ENCODE data around the gene MUL1.

The MUL1 gene

GRCh38 chr1:20484519-20485462, 23.2 kb downstream of the MUL1 start:
- Mint-ChIP-seq H3K27ac (no peak overlapping the region), H3K4me3 (peak overlapping the region; percentile 53), H3K4me1 (ENCODE audit: low read depth) (peaks cover 4% of the 10 kb centered on the region), H3K27me3 (ENCODE audit: low read depth) (peaks cover 85% of the 10 kb centered on the region), H3K9me3 (no peaks in the 10 kb centered on the region), H3K36me3 (ENCODE audit: low read depth) (no peaks in the 10 kb centered on the region)

- Mint-ChIP-seq H3K36me3 (ENCODE audit: low read depth) (no peaks in the 10 kb centered on the region), H3K27ac (no peak overlapping the region), H3K4me3 (peak overlapping the region; percentile 53), H3K27me3 (ENCODE audit: low read depth) (peaks cover 85% of the 10 kb centered on the region), H3K4me1 (ENCODE audit: low read depth) (peaks cover 4% of the 10 kb centered on the region), H3K9me3 (no peaks in the 10 kb centered on the region)
These were observed 24.0 kb downstream of the MUL1 start for GRCh38 chr1:20483833-20484518.

GRCh38 chr1:20483098-20483832, 24.7 kb downstream of the MUL1 start:
- Mint-ChIP-seq H3K9me3 (no peaks in the 10 kb centered on the region), H3K4me3 (peak overlapping the region; percentile 62)

GRCh38 chr1:20481643-20482498, 26.1 kb downstream of the MUL1 start:
- H3K4me1 Mint-ChIP-seq (ENCODE audit: low read depth), result peaks cover 4% of the 10 kb centered on the region
- H3K27ac Mint-ChIP-seq, result no peak overlapping the region
- no peaks in the 10 kb centered on the region for H3K36me3 Mint-ChIP-seq (ENCODE audit: low read depth)
- H3K4me3 Mint-ChIP-seq, result no peak overlapping the region
- H3K9me3 Mint-ChIP-seq, result no peaks in the 10 kb centered on the region
- H3K27me3 Mint-ChIP-seq (ENCODE audit: low read depth), result peaks cover 82% of the 10 kb centered on the region

More at GRCh38 chr1:20483098-20483832, 24.7 kb downstream of the MUL1 start:
- Mint-ChIP-seq H3K4me1 (ENCODE audit: low read depth) (peaks cover 4% of the 10 kb centered on the region), H3K27ac (peak overlapping the region; percentile 23), H3K36me3 (ENCODE audit: low read depth) (no peaks in the 10 kb centered on the region), H3K27me3 (ENCODE audit: low read depth) (peaks cover 82% of the 10 kb centered on the region)

- H3K9me3 Mint-ChIP-seq, result no peaks in the 10 kb centered on the region
- H3K4me3 Mint-ChIP-seq, result no peak overlapping the region
- peaks cover 4% of the 10 kb centered on the region for H3K4me1 Mint-ChIP-seq (ENCODE audit: low read depth)
- no peak overlapping the region for H3K27ac Mint-ChIP-seq
- no peaks in the 10 kb centered on the region for H3K36me3 Mint-ChIP-seq (ENCODE audit: low read depth)
- H3K27me3 Mint-ChIP-seq (ENCODE audit: low read depth), result peaks cover 86% of the 10 kb centered on the region
These were observed 26.9 kb downstream of the MUL1 start for GRCh38 chr1:20480951-20481617.

GRCh38 chr1:20480243-20480944, 27.6 kb downstream of the MUL1 start:
- Mint-ChIP-seq H3K9me3 (no peaks in the 10 kb centered on the region), H3K4me1 (ENCODE audit: low read depth) (peaks cover 2% of the 10 kb centered on the region), H3K4me3 (no peak overlapping the region), H3K27me3 (ENCODE audit: low read depth) (peaks cover 88% of the 10 kb centered on the region), H3K36me3 (ENCODE audit: low read depth) (no peaks in the 10 kb centered on the region), H3K27ac (no peak overlapping the region)

GRCh38 chr1:20479840-20480239, 28.1 kb downstream of the MUL1 start:
- no peaks in the 10 kb centered on the region for H3K9me3 Mint-ChIP-seq
- no peak overlapping the region for H3K4me3 Mint-ChIP-seq
- no peaks in the 10 kb centered on the region for H3K36me3 Mint-ChIP-seq (ENCODE audit: low read depth)
- H3K27ac Mint-ChIP-seq, result no peak overlapping the region
- H3K27me3 Mint-ChIP-seq (ENCODE audit: low read depth), result peaks cover 93% of the 10 kb centered on the region
- peaks cover 2% of the 10 kb centered on the region for H3K4me1 Mint-ChIP-seq (ENCODE audit: low read depth)

GRCh38 chr1:20478057-20478635, 29.8 kb downstream of the MUL1 start:
- H3K4me1 Mint-ChIP-seq (ENCODE audit: low read depth), result no peaks in the 10 kb centered on the region
- no peaks in the 10 kb centered on the region for H3K36me3 Mint-ChIP-seq (ENCODE audit: low read depth)
- H3K27me3 Mint-ChIP-seq (ENCODE audit: low read depth), result peaks cover 91% of the 10 kb centered on the region
- no peaks in the 10 kb centered on the region for H3K9me3 Mint-ChIP-seq
- no peak overlapping the region for H3K4me3 Mint-ChIP-seq
- H3K27ac Mint-ChIP-seq, result no peak overlapping the region

GRCh38 chr1:20477348-20478056, 30.4 kb downstream of the MUL1 start:
- H3K27ac Mint-ChIP-seq, result no peak overlapping the region

GRCh38 chr1:20476265-20477038, 31.5 kb downstream of the MUL1 start:
- Mint-ChIP-seq H3K27me3 (ENCODE audit: low read depth) (peaks cover 78% of the 10 kb centered on the region), H3K4me3 (no peak overlapping the region), H3K4me1 (ENCODE audit: low read depth) (no peaks in the 10 kb centered on the region), H3K36me3 (ENCODE audit: low read depth) (no peaks in the 10 kb centered on the region), H3K27ac (no peak overlapping the region), H3K9me3 (no peaks in the 10 kb centered on the region)

More at GRCh38 chr1:20477348-20478056, 30.4 kb downstream of the MUL1 start:
- peaks cover 86% of the 10 kb centered on the region for H3K27me3 Mint-ChIP-seq (ENCODE audit: low read depth)
- H3K4me3 Mint-ChIP-seq, result no peak overlapping the region
- H3K4me1 Mint-ChIP-seq (ENCODE audit: low read depth), result no peaks in the 10 kb centered on the region
- no peaks in the 10 kb centered on the region for H3K36me3 Mint-ChIP-seq (ENCODE audit: low read depth)
- no peaks in the 10 kb centered on the region for H3K9me3 Mint-ChIP-seq

GRCh38 chr1:20474996-20475395, 33.0 kb downstream of the MUL1 start:
- Mint-ChIP-seq H3K4me1 (ENCODE audit: low read depth) (no peaks in the 10 kb centered on the region), H3K9me3 (no peaks in the 10 kb centered on the region), H3K27ac (no peak overlapping the region), H3K27me3 (ENCODE audit: low read depth) (peaks cover 69% of the 10 kb centered on the region), H3K4me3 (no peak overlapping the region), H3K36me3 (ENCODE audit: low read depth) (no peaks in the 10 kb centered on the region)

All from T-helper 1 cell treated with Interleukin-12 subunit alpha and Interleukin-12 subunit beta and Interleukin-4 antibody, amounts not matched to agents 30 μg/mL and 1 μg/mL, for 36 hours (primary cell).